Frontal cortex (tissue), 4 donors: Measurements from ENCODE around the gene PIH1D1. TPM values are rescaled to one million over a fixed set of nuclear protein-coding genes. Genes with fewer than 3 reads are reported as not detected.

Experiments
- DNase-seq, 2 donors: peaks; one replicate each; pipeline ENCODE4 v3.0.0; 2012; ENCODE audit warnings: low spot score in 2 of 2
- FAIRE-seq: peaks from 2 replicates; lab custom pipeline; 2012; peaks lifted over from hg19 to GRCh38; lab: Jason Lieb, UNC
- total RNA-seq: library from RNA; depleted of rRNA; stranded (reverse); fragments of >200 nt; gene quantifications from one replicate; pipeline ENCODE4 v1.2.3, GENCODE V29; 2014
- donor health status: control.
- donor health status: control.
- donor health status: control.

Gene PIH1D1
- total RNA-seq, 1 donor from 2014 or later, result 60.7 TPM

DNA sequence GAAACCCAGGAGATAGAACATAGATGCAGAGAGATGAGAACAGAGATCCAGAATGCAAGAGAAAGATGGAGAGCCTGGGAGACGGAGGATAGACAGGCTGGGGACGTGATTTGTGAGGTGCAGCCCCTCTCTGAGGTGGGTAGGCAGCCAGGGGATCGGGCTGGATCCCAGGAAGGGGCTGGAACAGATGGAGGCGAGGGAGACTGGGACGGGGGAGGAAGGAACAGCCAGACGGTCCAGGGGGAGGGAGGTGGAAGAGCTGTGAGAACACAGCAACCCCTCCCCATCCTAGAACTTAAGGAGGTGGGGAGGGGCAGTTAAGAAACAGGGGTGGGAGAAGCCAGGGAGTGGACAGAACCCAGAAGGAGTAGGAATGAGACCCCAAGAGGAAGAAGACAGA lies 13.4 kb downstream of the PIH1D1 start:
- no peak for FAIRE-seq
- no peak for DNase-seq

DNA sequence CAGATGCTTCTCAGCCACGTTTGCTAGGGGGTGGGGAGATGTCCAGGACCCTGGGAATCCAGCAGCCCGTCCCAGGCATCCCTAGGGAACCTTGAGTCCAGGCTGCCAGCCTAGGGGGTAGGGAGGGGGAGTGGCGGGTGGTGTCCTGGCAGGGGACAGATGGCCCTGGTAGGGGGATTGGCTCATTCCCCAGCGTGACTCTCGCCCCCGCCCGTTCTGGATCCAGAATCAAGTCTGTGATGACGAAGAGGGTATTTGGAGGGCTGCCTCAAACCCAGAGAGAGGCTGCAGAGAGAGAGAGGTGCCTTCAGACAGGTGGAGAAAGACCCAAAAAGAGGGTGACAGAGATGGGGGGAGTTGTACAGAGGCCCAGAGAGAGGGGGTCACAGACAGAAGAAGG lies 14.4 kb downstream of the PIH1D1 start:
- FAIRE-seq, result no peak
- no peak for DNase-seq

DNA sequence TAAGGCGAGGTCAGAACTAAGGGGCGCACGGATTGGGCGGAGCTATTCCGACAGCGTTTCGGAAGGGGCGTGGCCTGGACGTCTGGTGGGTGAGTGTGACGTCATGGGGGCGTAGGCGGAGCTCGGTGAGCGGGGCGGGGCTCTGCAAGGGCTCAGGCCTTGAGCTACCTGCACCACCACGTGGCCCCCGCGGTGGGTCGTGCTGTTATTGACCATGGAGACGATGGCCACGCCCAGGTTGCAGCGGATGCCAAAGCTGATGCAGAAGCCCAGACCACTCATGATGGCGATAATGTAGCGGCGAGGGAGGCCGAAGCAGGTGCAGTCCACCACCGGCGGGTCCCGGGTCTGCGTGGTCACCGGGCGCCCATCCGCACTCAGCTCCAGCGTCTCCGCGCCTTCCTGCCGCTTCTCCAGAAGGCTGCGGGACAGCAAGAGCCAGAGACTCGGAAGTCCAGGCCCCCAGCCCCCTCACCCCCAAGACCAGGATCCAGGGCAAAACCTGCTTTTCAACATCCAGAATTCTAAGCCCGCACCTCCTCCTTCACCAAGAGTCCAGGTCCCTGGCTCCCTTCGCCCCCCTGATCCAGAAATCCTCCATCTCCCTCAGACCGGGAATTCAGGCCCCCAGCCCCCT lies 15.1 kb downstream of the PIH1D1 start:
- FAIRE-seq, result no peak
- DNase-seq, result no peak

DNA sequence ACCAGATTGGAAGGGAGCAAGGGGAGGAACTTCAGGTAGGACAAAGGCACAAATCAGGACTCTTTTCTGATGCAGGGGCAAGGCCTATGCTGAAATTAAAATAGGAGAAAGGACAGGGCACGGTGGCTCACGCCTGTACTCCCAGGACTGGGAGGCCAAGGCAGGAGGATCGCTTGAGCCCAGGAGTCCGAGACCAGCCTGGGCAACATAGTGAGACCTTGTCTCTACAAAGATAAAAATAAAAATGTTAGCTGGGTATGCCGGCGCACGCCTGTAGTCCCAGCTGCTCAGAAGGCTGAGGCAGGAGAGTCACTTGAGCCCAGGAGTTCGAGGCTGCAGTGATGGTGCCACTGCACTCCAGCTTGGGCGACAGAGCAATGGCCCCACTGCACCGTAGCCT lies 15.9 kb downstream of the PIH1D1 start:
- no peak for DNase-seq
- FAIRE-seq, result no peak

DNA sequence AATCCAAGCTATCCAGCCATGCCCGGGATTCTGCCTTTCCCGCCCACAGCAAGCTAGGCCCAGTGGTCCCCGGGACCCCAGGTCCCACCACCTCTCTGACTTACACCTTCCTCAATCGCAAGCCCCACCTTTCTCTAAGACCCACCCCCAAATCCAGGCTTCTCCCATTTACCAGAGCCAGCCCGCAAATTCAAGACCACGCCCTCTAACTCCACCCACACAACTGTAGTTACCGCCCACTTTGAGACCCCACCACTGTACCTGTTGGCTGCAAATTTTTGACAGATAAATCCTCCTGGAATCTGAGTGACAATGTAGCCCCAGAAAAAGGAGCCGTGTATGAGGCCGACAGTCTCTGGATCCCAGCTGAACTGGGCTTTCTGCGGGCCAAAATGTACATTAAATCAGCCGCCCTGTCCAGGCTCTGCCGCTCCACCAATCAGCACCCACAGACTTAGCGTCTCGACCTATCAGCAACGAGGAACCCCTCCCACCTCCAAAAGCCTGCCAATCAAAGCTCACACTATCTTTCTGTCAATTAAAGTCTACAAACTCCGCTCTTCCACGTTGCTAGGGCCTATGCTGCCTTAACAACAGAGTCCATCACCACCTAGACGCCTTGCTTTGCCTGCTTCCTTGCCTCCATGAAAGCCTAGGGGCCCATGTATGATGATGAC lies 16.6 kb downstream of the PIH1D1 start:
- FAIRE-seq (no peak), DNase-seq (no peak)

DNA sequence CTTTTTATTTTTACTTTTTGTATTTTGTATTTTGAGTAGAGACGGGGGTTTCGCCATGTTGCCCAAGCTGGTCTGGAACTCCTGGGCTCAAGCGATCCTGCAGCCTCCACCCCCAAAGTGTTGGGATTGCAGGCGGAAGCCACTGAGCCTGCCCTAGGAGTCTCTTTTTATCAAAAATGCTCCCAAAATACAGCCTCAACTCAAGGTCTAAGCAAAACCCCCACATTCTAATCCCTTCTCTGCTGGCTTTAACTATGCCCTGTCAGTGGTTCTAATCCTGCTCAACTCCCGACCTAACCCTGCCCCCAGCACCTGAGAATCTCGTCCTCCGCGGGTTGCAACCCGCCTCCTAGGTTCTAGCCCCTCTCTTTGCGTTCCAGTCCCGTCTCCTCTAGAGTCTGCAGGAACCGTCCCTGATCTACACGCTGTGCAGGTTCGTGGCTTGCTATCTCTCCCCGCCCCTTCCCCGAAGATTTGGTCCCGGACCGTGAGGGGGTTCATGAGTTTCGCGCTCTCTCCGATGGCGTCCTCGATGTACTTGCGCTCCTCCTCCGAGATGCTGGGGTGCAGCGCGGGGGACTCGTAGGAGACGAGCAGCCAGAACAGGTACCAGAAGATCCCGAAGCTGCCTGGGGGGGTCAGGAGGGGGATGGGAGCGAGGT lies 18.2 kb downstream of the PIH1D1 start:
- DNase-seq (no peak), FAIRE-seq (no peak)

DNA sequence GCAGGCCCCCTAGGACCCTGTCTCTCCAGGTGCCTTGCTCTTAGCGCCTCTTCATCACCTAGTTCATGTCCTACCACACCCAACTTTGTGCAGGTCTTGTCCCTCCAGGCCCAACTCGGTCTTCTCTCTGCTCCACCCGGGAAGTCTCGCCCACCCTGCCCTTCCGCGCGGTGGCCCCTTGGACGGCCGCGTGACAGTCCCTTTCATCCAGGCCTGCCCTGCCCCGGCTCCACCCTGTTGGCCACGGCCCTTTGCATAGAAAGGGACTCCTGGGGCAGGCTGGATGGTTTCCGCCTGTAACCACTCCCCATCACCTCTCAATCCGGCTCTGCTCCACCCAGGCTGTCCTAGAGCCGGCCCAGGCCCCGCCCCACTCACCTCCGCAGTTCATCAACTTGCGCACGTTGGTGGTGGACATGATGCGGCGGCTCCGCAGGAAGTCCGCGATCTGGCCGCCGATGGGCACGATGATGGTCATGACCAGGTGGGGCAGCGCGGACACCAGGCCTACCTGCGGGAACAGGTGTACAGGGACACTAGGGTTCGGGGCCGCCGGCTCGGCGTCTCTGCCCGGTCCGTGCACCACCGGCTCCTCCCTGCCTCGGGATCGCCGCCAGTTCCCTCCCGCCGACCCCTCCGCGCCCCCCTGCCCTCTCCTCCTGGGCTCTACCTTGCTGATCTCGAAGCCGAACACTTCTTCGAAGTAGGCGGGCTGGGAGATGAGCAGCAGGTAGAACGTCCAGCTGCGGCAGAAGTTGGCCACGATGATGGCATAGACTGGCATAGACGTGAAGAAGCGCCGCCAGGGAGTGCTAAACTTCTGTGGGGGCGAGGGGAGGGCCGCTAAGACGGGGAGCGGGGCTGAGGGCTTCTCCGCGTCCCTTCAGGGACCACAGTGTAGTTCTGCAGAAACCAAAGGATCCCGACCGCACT lies 19.2 kb downstream of the PIH1D1 start:
- DNase-seq, result no peak
- FAIRE-seq, result no peak

DNA sequence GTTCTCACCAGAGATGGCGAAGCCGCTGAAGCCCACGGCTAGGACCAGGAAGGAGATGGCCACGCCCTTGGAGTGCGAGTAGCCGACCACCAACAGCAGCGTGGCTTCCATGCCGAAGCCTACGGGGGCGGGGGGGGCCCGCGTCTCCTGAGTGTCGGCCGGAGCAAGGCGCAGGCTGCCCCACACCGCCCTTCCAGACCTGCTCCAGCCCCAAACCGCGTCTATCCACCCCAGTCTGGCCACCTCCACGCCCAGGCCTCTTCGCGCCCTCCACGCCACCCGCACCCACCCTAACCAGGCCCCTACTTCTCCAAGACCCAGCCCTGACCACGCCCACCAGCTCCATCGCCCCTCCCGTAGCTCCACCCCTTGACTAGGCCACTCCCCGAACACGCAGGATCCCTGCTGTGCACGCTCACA lies 20.3 kb downstream of the PIH1D1 start:
- DNase-seq (no peak), FAIRE-seq (no peak)

DNA sequence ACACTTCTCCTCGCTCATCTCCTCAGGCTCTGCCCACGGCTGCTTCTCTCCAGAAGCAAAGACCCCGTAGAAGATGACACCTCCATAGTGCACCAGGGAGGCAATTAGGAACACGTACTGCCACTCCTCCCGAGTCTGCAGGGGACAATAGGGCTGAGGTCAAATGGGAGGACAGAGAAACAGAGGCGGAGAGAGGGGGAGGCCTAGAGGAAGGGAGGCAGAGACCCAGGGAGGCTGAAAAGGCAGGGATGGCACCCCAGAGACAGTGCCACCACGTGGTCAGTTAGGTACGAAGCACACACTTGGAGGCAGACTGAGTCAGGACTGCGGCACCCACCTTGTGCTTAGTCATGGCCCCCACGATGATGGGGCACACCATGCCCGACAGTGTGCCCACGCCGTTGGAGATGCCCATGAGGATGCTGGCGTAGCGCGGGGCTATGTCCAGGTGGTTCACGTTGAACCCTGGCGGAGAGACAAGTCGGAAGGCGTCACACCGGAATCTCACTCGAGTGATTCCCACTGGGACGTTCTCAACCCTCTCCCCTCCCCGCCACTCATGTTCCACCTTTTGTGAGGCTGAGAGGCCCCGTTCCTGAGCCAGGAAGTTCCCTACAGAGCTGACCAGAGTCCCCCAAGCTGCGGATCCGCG lies 20.8 kb downstream of the PIH1D1 start:
- DNase-seq (no peak), FAIRE-seq (no peak)

DNA sequence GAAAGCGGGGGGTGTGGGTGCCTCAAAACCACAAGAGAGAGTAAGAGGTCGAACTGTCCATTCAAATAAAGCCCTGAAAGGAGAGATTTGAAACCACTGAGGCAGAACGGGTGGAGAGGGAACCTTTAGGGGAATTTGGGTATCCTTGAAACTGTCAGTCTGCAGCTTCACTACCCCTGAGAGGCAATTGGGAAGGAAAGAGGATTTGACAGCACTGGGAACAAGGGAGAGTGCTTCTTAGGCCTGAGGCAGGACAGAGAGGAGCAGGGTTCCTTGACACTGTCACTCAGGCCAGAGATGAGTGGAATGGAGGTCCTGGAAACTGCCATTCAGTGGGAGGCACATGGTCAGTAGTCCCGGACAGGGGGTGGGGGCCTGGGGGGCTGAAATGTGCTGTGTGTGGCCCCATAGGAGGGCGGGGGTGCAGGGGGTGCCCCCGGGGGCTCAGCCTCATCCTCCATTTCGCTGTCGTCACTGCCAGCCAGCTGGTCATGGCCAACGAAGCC lies 21.4 kb downstream of the PIH1D1 start:
- no peak for DNase-seq
- no peak for FAIRE-seq

DNA sequence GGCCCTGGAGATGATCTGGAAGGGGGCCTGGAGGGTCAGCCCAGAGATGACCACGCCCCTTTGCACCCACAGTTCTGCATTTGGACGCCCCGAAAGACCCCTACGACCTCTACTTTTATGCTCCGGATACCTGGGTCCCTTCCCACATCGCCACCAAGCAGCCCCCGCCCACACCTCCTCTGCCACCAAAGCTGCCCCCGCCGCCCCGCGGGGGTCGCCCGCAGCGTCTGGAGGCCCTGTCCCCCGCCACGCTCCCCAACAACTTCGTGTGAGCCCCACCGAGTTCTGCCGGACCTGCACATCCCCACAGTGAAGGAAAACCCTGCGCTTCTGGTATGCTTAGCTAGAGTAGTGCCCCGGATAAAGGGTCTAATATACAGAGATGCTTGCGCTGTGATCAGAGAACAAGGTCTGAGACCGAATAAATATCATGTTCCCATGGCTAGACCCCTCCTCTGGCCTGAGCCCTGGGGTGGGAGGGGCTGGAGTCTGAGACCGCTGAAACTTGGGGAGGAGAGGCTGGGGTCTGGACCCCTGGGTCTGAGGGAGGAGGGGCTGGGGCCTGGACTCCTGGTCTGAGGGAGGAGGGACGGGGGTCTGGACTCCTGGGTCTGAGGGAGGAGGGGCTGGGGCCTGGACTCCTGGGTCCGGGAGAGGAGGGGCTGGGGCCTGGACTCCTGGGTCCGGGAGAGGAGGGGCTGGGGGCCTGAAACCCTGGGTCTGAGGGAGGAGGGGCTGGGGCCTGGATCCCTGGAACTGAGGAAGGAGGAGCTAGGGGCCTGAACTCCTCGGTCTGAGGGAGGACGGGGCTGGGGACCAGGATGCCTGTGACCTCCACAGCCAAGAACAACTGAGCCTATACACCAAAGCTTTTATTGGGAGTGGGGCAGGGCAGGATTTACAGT lies 22.8 kb downstream of the PIH1D1 start:
- DNase-seq (no peak), FAIRE-seq (no peak)

DNA sequence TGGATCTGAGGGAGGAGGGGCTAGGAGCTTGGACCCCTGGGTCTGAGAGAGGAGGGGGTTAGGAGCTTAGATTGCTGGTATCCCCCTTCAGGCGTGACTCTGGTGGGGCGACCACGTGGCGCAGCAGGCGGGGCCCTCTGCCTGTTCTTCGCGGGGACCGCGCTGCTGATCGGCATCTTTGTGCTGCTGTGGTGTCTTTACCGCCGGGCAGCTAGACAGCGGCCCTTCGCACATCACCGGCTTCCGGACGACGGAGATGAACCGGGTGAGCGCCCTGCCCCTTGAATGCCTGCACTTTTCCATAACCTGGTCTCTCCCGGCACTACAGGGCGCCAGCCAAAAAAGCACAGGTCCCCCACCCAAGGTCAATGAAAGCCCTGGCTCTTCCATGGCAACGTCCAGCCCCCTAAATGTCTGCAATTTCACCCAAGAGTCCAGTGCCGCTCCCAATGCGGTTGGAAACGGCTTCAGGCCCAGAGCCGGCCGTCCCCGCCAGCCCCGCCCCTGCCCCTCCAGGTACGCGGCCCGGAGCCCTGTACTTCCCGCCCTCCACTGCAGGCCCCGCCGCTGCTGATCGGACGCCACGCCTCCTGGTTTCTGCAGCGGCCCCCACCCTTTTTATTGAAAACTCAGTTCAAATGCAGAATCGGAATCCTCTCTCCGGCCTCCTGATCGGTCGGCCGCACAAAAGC lies 23.6 kb downstream of the PIH1D1 start:
- DNase-seq (no peak), FAIRE-seq (no peak)

DNA sequence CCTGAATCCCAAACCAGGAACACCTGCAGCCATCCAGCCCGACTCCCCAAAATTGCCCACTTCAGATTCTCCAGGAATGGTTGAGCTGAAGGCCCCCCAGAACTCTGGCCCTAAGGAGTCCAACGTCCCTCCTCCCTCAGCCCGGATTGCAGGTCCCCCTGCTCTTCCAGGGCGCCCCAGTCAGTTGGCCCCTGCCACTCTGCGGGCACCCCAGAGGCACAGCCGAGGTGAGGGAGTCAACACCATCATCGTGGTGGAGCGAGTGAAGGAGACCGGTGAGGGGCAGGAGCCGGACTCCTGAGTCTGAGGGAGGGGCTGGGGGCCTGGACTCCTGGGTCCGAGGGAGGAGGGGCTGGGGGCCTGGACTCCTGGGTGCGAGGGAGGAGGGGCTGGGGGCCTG lies 24.3 kb downstream of the PIH1D1 start:
- DNase-seq (no peak), FAIRE-seq (no peak)

DNA sequence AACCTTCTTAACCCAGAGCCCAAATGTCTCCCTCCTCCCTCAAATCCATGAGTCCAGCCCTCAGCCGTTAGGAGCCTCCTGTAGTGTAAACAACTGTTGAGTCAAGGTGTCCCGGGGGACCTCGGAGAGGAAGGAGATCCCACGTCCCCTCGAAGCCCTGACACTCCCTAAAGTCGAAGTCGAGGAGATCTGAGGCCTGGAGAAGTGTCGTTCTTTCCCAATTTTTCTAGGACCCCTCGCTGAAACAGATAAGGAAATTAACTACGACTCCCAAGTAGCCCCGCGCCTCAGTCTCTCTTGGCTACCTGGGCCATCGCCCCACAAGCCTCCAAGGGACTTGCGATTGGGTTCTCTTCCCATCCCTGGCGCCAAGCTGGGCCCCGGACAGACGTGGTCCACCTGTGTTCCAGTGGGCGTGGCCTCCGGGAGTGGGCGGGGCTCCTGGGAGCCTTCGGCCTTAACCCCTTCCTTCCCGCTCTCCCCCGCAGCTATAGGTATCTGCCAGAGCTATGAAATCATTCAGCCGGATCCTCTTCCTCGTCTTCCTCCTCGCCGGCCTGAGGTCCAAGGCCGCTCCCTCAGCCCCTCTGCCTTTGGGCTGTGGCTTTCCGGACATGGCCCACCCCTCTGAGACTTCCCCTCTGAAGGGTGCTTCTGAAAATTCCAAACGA lies 25.6 kb downstream of the PIH1D1 start:
- DNase-seq (no peak), FAIRE-seq (no peak)

DNA sequence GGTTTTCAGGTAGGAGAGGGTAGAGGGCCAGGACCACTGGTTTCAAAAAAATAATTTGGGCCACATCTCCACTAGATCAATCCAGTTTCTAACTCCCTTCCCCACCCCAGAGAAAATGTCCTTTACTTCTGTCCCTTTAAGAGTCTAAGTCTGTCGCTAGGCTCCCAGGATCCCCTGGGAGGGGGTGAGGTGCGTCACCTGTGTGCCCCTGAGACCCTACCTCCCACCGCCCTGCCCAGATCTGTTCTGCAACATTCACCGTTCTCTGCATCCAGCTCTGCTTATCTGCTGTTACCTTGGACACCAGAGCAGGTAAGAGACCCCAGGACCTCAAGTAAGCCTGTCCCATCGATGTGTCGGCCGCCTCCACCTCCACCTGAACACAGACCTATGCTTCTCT lies 26.4 kb downstream of the PIH1D1 start, which contains the start of gene GFY:
GFY (plus strand) TSS at position 211 of the 400 bp plus-strand sequence. CDS start 1,043 bp downstream, outside the sequence.
- FAIRE-seq, result no peak
- no peak for DNase-seq

DNA sequence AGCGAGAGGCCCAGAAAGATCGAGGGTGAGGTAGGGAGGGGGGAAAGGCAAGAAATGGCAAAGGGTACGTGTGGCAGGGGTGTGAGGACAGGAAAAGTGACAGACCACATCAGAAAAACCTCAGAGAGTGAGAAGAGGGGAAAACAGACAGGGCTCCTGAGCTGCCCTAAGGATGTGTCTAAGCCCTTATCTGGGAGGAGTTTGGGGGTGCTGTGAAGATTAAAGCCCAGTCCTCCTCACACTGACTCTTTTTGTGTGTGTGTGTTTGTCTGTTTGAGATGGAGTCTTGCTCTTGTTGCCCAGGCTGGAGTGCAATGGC lies 27.7 kb downstream of the PIH1D1 start:
- no peak for FAIRE-seq

More for the DNA sequence above, 27.7 kb downstream of the PIH1D1 start:
- no peak for DNase-seq
